HL-60 (cell line): Measurements from ENCODE around the gene KBTBD12.

Experiments used
- GABPA ChIP-seq: IDR thresholded peaks from 2 replicates; pipeline ENCODE4 v1.6.1; 2012; ENCODE audit warnings: low read depth
- POLR2AphosphoS5 ChIP-seq: IDR thresholded peaks from 2 replicates; pipeline ENCODE4 v1.6.1; 2012; ENCODE audit warnings: low read depth
- REST ChIP-seq: IDR thresholded peaks from 2 replicates; pipeline ENCODE4 v1.6.1; 2012; ENCODE audit warnings: low read depth; ENCODE audit not compliant: insufficient replicate concordance
- TF ChIP-seq, protein P1 (sequence below): IDR thresholded peaks from one replicate; pipeline ENCODE4 v1.5.1; 2011; ENCODE audit warnings: low read length, control low read depth, inconsistent platforms; ENCODE audit not compliant: insufficient read depth

DNA sequence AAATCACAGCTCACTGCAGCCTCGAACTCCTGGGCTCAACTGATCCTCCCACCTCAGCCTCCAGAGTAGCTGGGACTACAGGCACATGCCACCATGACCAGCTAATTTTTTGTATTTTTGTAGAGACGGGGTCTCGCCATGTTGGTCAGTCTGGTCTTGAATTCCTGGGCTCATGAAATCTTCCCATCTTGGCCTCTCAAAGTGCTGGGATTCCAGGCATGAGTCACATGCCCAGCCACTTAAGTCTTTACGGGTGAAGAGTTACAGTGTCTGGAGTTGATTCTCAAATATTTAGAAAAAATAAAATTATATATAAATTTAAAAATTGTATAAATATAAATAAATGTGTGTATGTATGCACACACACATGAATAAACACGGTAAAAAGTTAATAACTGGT is 14.5 kb upstream of the KBTBD12 start:
- TF ChIP-seq, protein P1, sequence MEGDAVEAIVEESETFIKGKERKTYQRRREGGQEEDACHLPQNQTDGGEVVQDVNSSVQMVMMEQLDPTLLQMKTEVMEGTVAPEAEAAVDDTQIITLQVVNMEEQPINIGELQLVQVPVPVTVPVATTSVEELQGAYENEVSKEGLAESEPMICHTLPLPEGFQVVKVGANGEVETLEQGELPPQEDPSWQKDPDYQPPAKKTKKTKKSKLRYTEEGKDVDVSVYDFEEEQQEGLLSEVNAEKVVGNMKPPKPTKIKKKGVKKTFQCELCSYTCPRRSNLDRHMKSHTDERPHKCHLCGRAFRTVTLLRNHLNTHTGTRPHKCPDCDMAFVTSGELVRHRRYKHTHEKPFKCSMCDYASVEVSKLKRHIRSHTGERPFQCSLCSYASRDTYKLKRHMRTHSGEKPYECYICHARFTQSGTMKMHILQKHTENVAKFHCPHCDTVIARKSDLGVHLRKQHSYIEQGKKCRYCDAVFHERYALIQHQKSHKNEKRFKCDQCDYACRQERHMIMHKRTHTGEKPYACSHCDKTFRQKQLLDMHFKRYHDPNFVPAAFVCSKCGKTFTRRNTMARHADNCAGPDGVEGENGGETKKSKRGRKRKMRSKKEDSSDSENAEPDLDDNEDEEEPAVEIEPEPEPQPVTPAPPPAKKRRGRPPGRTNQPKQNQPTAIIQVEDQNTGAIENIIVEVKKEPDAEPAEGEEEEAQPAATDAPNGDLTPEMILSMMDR, result no peak
- TF ChIP-seq POLR2AphosphoS5 (no peak), GABPA (no peak), REST (no peak)
